HG03469 (cell line): ENCODE data around the gene FGF3.

Experiments used
- ATAC-seq: cut with Tn5 transposase; IDR thresholded peaks from one replicate; pipeline ENCODE4 v1.9.1; 2021; ENCODE audit warnings: mild to moderate bottlenecking, moderate library complexity, moderate number of reproducible peaks; ENCODE audit not compliant: unreplicated experiment

FGF3 gene

DNA sequence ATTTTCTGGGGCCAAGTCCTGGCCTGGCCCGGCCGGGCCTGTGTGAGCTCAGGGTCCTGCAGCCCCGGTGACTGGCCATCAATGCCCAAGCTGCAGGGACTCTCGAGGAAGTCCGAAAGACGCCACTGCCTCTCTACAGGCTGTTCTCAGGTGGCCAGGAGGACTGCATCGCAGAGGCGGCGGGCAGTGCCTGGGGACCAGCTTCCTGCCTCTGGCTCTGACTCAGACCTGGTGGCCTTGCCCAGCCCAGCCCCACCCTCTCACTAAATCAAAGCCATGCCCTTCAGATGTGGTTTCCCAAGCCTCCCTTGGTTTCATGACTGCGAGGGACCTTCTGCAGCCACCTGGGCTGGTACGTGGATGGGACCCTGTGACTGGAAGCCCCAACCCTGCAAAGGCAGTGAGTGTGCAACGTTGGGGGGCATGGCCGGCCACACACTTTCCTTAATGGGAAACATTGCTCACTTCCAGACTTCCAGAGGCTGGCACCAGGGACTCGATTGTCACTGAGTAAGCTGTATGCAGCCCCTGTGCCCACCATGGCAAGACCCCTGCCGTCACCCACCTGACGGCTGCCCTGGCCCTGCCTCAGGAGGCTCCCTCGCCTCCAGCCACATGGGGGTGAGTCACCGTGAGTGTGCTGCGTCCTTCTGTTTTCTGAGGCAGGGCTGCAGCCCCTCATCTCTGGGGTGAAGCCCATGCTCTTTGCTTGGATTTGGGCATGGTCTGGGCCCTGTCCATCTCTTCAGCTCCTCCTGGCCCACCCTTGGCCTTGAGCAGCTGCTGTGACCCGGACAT, 6.0 kb upstream of the FGF3 start:
- no peak for ATAC-seq

DNA sequence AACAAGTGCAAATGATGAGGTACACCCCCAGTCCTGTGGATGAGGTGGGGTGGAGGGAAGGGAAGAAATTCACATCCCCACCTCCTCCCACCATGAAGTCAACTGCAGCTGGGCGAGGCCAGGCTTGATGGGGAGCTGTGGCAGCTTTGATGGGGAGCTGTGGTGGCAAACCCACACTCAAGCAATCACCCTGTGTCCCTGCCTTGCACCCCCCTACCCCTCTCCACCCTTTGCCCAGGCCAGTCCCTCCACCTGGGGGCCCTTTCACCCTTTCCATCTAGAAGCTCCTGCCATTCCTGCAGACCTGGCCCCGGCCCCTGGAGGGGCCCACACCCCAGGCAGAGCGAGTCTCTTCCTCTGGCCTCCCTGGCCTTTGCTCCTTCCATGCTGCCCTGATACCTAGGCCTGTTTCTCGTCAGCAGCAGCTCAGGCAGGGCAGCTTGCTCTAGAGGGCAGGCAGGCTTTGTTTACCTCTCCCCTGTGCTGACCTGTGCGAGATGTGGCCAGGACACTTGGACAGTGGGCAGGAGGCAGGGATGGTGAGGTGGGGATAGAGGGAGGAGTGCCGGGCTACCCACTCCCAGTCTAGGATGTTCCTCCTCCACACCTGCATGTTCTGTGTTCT, 4.5 kb upstream of the FGF3 start:
- ATAC-seq: no peak

DNA sequence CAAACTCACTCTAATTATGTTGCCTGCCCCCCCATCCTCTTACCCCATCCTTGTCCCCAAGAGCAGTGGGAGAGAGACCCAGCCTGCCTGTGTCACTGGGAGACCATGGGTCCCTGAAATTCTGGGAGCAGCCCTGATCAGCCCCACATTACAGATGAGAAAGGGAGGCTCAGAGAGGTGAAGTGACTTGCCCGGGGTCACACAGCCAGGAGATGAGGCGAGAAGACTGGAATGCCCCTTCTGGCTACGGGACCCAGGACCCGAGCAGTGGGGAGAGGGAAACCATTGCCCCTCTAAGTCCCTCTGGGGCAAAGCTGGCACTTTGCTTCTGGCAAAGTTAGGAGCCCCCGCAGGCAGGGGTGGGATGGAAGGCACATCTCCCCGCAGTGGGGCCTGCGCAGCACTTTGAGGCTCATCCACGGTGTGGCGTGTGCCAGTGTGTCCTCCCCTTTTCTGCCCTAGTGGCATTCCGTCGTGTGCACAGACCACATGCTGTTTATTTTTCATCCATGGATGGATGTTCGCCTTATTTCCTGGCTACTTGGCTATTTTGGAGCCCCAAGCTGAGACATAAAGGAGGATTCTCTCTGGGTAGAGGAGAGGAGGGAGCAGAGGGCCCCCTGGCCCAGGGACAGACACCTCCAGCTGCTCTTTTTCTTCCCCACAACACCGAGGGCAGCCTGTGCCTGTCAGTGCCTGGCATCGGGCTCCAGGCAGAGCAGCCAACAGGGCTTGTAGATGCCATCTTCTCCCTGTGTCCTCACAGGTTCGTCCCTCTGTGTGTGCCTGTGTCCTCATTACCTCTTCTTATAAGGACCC, 3.7 kb upstream of the FGF3 start:
- ATAC-seq: no peak

DNA sequence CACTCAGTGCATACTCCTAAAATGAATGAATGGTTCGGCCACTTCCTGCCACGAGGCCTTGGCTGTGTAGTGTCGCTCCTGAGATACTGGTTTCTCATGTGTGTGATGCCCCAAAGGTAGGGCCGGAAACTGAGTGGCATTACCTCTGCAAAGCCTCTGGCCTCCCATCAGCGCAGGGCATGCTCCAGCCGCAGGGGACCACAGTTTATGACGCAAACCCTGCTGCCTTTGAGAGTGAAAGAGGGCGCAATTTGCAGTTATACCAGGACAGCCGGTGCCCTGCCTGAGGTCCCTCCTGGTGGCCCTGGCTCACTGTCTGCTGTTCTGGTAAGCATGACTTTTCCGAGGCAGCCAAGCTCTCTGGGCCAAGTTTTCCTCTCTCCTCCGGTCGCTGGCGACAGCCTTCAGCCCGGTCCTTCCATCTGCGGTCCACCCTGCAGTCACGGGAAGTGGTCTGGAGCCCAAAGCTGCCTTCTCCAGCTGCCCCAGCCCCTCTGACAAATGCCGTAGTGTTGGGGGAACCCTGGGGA, 2.4 kb upstream of the FGF3 start:
- ATAC-seq: no peak

DNA sequence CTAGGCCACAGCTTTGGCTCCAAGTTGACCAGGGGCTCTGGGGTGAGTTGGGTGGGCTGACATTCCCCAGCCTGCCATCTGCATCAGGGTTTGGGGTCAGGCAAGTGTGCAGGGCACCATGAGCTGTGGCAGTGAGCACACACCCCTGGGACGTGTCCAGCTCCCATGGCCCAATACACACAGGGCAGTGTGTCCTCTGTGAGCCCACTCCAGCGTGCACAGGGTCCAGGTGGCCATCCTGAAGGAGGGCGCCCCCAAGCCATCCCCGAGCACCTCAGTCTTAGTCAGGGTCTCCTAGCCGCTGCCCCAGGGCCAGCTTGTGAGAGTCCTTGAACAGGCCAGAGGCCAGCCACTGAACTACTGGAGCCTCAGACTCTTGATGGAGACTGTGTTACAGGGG, 1.2 kb upstream of the FGF3 start:
- no peak for ATAC-seq

DNA sequence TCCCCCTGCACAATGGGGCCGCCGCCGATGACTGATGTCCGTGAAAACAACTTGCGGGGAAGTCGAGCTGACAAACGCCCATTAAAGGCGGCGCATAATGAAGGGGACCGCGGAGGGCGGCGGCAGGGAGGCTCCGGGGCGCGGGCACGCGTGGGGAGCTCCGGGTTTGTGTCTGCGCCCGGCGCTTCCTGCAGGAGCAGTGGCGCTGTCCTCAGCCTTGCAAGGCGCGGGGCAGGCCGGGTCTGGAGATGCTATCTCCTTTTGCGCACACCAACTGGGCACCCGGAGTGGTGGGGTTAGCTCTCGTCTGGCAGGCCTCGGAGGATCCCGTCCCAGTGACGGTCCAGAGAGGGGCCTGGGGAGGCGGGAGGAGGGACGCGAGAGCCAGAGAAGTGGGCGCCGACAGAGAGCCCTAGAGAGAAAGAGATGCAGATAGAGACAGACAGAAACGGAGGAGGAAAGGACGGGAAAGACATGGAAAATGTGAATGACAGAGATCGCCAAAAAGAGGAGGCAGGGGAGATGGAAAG, 390 bp upstream of the FGF3 start:
- ATAC-seq: no peak

DNA sequence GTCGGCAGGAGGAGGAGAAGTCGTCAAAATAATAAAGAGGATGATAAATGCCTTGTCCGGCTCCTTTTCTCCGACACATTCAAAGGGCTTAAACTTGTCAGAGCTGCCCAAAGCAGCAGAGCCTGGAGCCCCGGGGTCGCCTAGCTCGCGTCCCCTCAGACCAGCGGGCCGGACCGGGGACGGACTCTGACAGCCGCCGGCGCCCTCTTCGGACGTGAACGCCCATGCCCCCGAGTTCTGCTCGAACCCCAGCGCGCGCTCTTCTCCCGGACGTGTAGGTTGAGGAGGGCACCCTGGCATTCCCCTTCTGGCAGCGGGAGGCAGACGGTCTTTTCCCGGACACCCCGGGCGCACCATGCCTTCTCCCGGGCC, 999 bp downstream of the FGF3 start:
- ATAC-seq: no peak

DNA sequence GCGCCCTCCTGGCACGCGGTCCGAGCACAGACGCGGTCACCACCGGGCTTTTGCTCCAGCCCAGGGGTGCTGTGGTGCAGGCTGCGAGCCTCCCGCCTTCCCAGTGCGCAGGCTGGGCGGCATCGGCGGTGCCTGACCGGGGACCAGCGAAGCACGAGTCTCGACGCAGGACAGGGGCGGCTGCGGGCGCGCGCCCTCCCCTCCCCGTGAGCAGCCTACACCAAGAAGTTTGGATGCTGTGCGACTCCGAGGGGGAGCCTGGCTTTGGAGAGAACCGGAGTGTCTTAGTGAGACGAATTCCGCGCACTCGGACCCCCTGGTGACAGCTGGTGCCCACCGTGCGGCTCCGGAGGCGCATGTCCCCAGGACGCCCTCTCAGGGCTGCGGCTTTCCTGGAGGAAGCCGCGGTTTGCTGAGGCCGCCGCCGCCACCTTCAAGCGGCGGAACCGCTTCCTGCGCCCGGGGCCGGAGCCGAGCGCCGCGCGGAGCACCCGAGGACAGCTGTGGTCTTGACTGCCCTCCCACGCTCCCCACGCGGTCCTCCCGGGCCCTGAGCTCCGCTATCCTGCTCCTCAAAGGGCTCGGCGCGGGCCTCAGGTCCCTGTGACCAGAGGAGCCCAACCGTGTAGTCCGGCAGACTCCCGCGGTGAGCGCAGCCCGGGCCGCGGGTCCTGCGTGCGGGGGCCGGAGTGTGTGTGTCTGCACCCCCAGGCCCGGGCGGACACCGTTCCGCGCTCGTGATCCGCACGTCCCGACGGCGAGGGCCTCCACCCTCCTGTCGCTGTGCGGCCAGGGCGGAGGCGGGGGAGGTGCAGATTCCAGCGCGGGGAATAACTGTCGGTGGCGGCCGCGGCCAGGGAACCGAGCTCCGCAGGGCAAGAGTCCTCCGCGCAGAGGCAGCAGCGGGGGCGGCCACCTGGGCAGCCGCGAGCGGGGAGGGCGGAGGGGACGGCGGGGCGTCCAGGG, 1.7 kb downstream of the FGF3 start:
- ATAC-seq: no peak

DNA sequence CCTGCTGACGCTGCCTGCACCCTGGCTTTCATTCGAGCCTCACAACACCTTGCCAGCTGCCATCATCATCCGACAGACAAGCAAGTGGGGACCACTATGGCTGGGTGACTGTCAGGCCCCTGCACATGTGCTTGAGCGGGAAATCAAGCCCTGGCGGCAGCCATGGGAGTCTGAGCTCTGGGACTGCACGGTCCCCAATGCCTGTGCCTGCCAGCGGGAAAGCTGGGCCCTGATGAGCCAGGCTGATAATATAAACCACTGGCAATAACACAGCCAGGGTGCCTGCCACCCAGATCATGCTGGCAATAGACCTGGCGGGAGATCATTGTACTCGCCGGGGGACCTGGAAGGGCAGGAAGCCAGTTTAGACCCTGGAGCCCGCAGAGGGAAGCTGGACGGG, 2.5 kb downstream of the FGF3 start:
- ATAC-seq: no peak

DNA sequence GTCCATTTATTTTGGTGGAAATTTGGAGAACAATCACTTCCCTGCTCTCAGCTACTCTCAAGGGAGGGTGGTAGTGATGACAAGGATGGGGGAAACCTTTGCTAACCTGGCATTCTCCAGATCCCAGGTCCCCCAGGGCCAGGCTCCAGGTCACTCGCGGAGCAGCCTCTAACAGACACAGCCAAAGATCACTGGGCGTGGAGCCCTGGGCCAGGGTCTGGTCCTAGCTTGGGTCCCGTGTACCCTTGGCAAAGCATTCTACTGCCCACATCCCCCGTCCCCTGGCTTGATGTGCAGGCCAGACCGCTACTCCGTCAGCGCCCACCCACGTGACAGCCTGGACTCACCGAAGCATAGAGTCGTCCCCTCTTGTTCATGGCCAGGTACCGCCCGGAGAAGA, 3.2 kb downstream of the FGF3 start:
- ATAC-seq: no peak

DNA sequence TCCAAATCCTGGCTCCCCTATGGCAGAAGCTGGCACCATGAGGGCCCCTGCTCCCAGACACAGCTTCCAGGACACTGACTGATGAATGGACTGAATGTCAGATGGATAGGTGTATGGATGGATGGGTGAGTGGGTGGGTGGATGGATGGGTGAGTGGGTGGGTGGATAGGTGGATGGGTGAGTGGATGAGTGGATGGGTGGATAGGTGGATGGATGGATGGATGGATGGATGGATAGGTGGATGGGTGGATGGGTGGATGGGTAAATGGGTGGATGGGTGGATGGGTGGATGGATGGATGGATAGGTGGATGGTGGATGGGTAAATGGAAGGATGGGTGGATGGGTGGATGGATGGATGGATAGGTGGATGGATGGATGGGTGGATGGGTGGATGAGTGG, 4.3 kb downstream of the FGF3 start:
- no peak for ATAC-seq

DNA sequence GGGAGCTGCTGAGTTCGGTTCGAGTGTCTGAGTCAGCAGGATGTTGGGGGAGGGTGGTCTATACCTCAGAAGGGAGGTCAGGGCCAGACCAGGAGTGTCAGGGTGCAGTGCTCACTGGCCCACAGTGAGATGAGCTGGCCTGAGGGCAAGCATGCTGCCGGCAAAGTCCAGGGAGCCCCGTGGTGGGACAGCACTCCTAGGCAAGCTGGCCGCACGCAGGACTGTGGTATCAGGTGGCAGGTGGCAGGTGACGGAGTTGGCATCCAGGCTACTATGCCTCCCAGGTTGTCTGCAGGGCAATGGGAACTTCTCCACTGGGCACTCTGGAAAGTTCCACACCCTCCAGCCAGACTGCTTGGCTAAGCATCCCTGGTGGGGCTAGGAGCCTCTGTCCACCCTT, 4.8 kb downstream of the FGF3 start:
- no peak for ATAC-seq

DNA sequence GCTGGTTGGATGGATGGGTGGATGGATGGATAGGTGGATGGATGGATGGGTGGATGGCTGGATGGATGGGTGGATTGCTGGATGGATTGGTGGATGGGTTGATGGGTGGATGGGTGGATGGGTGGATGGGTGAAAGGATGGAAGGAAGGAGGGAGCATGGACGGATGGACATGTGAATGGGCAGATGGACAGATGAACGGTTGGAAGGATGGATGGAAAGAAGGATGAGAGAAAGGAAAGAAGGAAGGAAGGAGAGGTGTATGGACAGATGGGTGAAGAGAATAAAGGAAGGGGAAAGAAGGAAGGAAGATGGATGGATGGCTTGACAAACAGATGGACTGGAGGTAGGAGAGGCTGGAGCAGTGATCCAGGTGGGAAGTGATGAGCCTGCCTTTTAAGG, 5.4 kb downstream of the FGF3 start:
- no peak for ATAC-seq

DNA sequence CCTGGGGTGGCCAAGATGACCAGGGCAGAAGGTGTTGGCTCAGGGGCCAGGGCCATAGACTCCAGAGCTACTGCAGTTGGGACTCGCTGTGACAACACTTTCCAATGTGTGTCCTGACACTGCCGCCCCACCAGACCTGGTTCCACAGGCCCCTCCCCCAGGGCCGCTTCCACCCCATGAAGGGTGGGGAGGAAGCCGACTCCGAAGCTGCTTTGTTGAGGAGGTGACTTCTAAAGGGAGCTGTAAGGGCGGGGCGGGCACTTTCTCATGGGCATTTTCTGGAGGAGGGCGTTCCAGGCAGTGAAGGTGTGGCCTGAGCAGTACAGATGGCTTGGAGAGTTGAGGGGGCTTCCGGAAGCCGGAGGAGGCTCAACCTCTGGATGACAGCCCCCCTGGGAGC, 6.3 kb downstream of the FGF3 start:
- ATAC-seq: no peak

DNA sequence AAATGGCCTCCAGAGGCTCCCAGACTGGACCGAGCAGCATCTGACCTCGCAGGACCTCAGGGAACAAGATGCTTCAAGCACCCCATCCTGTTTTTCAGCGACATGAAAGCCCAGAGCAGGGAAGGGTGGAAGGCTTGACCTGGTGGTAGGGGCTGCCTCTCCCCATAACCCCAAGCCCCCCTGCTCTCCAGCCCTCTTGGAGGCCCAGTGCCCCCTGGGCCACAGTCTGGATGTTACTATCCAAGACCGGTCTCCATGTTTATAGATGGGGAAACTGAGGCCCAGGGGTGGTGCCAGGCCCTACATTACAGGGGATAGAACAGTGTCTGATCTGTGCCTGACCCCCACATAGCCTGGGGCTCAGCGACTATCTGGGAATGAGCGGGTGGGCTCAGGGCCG, 7.0 kb downstream of the FGF3 start:
- no peak for ATAC-seq

DNA sequence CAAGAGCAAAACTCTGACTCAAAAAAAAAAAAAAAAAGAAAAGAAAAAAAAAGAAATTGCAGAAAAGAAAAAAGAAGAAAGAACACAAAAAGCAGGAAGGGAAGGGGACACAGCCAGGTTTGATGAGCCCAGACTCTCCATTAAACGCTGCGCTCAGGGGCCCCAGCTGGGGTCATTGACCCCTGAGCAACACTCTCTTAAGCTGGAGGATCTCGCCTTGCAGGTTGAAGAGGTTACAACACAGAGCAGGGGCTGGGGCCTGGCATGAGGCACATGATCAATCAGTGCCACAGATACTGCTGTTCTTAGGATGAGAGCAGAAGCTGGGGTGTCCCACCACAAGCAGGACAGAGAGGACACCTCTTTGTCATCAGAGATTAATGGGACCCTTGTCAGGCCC, 7.8 kb downstream of the FGF3 start:
- no peak for ATAC-seq

DNA sequence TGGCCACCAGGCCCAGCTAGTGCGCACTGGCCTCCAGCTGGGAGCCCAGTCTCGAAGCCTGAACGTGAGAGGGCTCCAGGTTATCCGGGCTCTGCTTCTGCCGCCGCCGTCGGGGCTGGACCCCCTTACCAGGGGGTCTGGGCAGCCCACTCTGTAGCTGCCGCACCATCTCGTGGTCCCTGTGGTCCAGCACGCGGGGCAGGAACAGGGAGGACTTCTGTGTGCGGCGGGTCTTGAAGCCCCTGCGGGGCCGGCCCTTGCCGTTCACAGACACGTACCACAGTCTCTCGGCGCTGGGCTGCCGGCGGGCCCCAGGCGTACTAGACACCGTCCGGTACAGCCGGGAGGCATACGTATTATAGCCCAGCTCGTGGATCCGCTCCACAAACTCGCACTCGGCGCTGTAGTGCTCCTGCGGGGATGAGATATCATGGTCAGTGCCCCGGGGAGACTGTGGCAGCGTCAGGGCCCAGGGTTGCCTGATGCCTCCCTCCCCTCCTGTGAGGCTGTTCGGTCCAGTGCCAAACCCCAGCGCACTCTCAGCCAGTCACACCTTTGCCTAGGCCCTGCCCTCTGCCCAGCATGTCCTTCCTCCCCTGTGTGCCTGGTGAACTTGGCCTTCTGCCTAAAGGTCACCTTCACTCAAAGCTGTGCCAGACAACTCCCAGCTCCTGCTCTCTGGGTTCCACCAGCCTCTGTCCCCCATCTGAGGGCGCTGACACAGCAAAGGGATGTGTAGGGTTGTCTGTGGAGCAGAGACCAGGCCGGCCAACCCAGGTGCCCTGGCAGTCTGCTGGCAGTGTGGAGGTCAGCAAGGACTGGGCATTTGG, 8.7 kb downstream of the FGF3 start:
- ATAC-seq: no peak

DNA sequence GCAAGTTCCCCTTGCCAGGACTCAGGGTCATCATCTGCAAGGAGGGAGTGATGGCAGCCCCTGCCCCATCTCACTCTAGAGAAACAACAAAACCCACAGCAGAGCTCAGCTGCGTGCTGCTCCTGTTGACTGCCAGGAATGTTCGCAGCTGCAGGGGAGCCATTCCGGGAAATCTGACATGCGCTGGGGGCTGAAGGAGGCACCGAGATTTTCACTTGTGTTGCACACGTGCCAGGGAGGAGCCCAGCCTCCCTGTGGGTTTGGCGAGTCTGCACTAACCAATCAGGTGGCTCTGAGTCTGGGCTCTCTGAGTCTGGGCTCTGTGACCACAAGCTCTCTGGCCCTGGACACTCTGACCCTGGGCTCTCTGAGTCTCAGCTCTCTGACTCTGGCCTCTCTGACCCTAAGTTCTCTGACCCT, 10.5 kb downstream of the FGF3 start:
- no peak for ATAC-seq

DNA sequence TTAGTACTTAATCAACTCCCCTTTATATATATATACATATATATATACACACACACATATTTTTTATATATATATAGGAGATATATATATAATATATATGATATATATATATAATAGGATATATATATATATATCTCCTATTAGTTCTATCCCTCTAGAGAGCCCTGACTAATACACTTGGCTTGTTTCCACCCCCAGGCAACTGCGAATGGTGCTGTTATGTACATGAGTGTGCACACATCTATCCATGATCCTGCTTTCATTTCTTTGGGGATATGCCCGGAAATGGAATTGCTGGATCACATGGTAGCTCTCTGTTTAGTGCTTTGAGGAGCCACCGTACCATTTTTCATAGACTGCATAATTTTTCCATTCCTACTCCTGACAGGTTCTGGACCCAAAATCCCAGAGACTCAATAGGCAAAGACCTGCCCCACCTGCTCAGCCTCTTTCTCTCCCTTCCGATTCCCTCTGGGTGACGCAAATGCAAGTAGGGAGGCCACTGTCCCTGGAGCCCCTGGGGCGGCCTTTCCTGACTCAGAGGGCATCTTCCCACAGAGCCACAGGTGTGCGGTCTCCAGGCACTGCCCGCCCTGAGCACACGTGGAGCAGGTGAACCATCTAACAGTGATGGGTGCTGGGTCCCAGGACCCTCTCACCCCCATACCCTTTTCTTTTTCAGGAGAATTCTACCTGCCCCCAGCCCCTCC, 12.0 kb downstream of the FGF3 start:
- no peak for ATAC-seq
